GM19023 (cell line): Measurements from ENCODE around the gene PTPRD.

ENCODE experiments used
- ATAC-seq: cut with Tn5 transposase; IDR thresholded peaks from one replicate; pipeline ENCODE4 v1.9.1; 2021; ENCODE audit warnings: mild to moderate bottlenecking, moderate library complexity; ENCODE audit not compliant: unreplicated experiment

Gene PTPRD

DNA sequence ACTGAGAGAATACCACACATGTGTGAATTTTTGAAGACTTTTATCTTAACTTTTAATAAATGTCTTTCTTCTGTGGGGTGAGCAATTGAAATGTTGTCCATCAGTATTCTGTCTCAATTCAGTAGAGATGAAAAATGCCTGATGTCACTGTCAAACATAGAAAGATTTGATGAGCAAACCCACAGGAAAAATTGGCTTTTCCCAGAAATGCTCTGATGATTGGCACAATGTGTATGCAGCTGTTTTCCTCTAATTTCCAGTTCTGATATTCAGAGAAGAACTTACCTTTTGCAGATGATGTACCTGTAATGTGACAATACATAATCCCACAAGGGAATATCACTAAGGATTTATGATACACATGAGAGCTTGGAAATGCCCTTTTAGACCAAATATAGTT, 340.0 kb downstream of the PTPRD start:
- ATAC-seq: no peak

- peak; percentile 77 for ATAC-seq
Observed at GRCh38 chr9:10268531-10269485, 344.0 kb downstream of the PTPRD start.

DNA sequence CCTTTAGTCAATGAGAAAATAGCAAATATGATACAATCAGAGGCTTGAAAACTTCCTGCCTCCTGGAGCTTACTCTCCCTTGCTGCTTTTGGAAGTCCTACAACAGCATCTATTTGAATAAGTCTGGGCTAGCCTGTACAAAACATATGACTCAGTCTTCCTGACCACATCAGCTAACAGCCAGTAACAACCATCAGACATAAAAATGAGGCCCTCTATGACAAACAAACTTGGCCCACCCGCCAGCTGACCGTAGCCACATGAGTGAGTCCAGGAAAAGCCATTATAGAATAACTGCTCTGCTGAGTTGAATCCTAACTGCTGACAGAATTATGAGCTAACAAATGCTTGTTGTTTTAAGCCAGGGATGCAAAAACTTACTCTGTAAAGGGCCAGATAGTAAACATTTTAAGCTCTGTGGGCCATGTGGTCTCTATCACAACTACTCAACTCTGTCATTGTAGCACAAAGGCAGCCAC, 347.6 kb downstream of the PTPRD start:
- ATAC-seq: no peak

DNA sequence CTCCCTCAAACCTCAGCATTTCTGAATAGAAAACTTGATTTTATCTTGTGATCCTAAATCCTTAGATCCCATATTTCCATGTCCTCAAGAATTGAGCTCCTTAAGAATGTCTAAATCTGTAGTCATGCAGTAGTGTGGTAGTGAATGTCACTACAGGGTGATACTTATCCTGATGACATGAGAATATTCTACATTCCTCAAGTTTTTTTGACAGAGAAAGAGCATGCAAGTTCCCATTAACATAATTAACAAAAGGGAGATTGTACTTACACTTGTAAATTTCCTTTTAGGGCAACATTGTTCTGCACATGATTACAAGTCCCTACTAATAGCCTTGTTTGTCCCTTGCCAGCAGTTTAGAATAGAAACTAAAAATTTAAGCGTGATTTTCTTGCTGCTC, 352.3 kb downstream of the PTPRD start:
- ATAC-seq: no peak

DNA sequence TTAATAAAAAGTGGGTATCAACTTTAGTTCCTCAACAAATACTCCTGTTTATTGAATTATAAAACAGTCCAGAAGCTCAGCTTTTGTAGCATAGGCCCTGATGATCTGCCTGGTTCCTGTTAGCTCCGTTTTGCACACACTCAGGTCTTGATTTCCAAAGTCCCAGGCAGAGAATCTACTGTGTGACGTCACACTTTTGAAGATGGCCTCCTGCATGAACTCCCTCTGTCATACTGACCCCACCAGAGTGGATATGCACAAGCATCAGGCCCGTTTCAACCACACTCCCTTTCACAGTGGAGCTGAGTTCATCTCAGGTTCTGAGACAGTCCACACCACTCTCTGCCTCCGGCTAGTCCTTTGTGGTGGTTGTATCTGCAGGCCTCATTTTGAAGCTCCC, 353.1 kb downstream of the PTPRD start:
- ATAC-seq: no peak

GRCh38 chr9:10255758-10256157, 357.0 kb downstream of the PTPRD start:
- ATAC-seq: no peak

DNA sequence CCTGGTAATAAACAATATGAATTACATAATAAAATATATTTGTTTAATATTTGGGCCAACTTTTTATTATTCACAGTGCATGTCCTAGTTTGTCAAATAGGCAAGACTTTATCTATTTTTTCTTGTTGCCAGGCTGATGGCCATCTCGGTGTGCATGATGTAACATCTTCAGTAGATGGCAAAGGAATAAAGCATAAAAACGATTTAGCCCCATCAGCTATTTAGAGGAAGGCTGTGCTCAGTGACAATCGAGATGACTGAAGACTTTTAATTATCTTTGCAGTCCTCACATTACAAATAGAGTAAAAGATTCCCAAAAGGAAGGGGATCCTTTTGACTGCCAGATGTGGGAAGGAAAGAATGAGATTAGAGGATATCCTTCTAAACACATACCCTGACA, 358.5 kb downstream of the PTPRD start:
- no peak for ATAC-seq

- no peak for ATAC-seq
Observed at GRCh38 chr9:10253341-10253740, 359.5 kb downstream of the PTPRD start.

- ATAC-seq: no peak
Observed at GRCh38 chr9:10252174-10252573, 360.6 kb downstream of the PTPRD start.

GRCh38 chr9:10251490-10251889, 361.3 kb downstream of the PTPRD start:
- ATAC-seq: no peak

DNA sequence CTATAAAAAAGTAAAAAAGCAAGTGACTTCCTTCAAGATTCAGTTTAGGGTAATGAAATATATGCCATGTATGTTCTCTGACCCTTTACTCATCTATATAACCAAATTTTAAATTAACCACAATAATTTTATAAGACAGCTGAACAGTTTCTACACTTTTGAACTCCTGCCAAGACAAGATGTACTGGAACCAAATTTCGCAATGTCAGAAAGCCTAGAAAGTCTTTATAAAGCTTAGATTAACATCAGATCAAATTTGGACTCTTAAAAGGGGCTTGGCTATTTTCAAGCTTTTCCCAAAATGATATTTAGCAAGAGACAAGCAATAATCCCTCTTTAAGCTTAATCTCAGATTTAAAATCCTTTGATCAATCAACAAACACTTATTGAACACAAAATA, 362.6 kb downstream of the PTPRD start:
- no peak for ATAC-seq

GRCh38 chr9:10248890-10249289, 363.9 kb downstream of the PTPRD start:
- no peak for ATAC-seq

DNA sequence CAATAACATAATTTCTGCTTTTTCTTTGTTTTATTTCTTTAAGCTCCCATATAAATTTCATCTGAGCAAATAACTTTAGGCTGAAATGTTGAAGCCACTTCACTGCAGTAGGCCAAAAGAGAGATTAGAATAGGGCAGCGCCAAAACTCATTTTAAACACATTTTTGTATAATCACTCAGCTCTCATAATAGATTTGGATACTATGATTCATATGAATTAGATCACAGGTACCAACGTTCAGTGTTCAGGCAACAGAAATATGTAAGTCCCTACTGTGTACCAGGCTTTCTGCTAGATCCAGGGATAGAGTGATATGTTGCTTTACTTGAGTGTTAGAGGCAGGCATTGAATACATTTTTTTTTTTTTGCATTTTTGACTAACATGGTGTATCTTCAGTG, 370.5 kb downstream of the PTPRD start:
- no peak for ATAC-seq

DNA sequence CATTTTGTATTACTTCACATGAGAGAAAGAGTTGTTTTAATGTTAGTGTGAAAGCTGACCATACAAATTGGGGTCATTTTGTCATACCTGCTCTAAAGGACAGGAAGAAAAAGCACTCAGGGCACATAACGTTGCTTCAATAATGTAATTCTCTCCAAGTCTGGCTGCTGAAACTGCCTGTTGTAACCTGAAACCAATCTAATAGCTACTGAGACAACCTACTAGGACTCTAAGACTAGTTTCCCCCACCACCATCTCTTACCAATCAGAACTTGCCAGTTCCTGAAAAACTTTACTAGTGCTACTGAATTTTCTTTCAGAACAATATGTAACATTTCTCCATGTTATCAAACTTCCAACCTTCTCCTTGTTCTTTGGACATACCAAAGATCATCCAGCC, 374.7 kb downstream of the PTPRD start:
- no peak for ATAC-seq

DNA sequence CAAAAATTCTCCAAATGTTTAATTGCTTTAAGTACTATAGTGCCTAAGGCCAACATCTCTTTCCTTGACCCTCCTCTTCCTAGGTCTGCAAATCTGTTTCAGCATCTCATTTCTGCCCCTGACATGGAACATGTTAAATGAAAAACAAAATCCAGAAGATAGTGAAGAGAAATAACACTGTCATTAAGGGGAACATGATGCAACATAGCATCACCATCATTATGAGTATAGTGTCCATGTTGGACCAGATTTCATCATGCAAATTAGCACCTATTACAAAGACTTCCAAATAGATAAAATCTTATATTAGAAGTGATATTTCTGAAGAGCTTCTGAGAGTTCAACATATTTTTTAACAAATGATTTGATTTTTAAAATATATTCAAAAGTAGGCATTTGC, 375.2 kb downstream of the PTPRD start:
- ATAC-seq: no peak

DNA sequence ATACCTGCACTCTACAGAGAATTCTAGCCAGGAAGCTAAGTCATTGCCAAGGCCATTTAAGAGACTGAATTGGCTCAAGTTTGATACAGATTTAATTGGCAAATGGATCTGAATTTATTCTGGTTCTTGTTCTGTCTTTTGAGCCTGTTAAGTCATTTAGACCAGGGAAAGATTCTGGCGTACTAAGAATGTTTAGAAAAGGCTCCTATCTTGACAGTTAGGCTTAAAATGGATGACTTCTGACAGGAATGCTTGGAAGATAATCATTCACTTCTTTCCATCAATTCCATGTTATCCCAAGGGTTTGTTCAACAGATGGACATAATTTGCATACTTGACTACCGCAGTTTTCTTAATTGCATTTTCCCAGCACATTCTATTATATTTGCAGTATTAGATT, 376.6 kb downstream of the PTPRD start:
- no peak for ATAC-seq

- ATAC-seq: no peak
Observed at GRCh38 chr9:10235376-10235775, 377.4 kb downstream of the PTPRD start.

DNA sequence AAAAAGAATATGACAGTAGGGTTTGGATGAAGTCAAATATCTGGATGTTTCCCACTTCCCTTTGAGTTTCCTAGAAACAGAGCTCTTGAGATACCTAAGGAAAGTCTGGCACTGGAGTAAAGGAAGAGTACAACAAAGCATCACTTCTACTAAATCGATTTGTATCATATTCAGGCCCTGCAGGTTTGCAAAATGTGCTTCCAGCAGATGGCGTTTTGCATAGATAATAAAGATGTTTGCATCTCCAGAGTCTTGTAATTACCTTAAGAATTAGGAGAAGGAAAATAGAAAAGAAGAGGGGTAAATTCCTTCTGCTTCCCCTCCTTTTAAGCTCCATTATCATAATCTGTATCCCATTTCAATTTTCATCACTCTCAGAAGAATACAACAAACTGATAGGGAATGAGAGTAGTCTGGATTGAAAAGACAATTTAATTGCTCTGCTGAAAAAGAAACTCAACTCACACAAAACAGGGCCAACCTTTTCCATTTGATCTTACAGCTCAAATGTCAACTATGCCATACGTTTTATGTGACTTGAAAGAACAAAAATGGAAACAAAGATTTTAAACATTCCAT, 380.4 kb downstream of the PTPRD start:
- ATAC-seq: no peak

DNA sequence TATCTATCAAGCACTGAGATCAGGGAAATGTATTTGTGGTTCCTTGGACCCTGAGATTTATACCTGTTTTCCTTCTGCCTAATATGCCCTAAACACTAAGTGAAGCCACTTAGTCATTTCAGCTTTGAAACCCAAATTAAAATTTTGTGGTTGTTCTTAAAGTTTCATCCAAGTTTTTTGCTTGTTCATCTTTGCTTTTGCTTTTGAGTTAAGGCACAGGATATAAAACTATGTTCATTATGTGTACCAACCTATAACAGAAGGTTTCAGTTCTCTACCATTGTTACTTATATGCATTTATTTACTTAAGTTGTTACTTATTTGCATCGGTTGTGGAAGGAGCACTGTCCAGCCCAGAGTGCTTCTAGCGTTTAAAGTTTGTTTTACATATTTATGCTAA, 382.3 kb downstream of the PTPRD start:
- ATAC-seq: peak; percentile 87

DNA sequence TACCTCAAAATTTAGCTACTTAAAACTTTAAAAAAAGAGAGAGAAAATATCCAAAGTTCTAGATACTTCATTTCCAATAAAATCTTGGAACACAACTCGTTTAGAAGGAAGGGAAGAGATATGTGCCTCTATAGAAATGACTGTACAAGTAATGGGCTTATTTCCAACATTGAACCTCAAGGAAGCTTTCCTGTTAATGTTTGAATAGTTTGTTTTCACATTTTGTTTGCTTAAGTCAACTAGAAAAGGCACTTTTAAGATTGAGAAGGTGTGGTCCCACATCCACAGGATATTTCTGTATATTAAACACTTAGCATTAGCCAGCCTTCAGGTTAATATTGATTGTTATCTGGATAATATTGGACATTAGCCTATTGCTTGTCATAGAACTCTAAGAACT, 384.7 kb downstream of the PTPRD start:
- ATAC-seq: no peak

DNA sequence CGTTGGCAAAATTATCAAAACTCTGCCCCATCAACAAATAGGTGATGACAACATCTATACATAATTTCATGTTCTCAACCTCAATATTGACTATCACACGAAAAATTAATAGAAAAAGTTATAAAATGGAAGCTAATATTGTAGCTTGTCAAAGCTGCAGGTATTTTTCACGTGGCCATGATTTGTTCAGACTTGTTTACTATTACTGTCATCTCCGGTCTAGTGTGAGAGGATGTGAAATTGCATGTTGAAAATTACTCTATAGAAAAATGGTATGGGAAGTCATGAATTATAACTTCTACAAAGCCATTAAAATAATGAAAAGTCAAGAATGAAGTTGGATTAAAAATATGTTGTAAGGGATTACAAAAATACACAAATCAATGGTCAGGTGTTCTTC, 385.8 kb downstream of the PTPRD start:
- ATAC-seq: no peak

- ATAC-seq: no peak
Observed at GRCh38 chr9:10212702-10213101, 400.1 kb downstream of the PTPRD start.
